Measurements from ENCODE around the gene HMGN2.
"Not testable (repeated sequence)": the region's sequence is repeated elsewhere in the genome, so short reads cannot be mapped to it uniquely, and the experiment has no call there.

Gene HMGN2

GRCh38 chr1:26477446-26478152 lies 5.4 kb downstream of the HMGN2 start:
- no peak for DNase-seq (ENCODE audit: low spot score)

GRCh38 chr1:26478159-26478558 lies 5.9 kb downstream of the HMGN2 start:
- DNase-seq (ENCODE audit: low spot score): no peak

- DNase-seq (ENCODE audit: low spot score): no peak
These were observed 6.7 kb downstream of the HMGN2 start for GRCh38 chr1:26478988-26479387.

GRCh38 chr1:26482921-26483320 lies 10.7 kb downstream of the HMGN2 start:
- no peak for DNase-seq (ENCODE audit: low spot score)

- no peak for DNase-seq (ENCODE audit: low spot score)
These were observed 11.7 kb downstream of the HMGN2 start for GRCh38 chr1:26483980-26484379.

- DNase-seq (ENCODE audit: low spot score): no peak
These were observed 17.9 kb downstream of the HMGN2 start for GRCh38 chr1:26490155-26490554.

- DNase-seq (ENCODE audit: low spot score): no peak
These were observed 21.0 kb downstream of the HMGN2 start for GRCh38 chr1:26493267-26493666.

- DNase-seq (ENCODE audit: low spot score): no peak
These were observed 21.7 kb downstream of the HMGN2 start for GRCh38 chr1:26493938-26494337.

GRCh38 chr1:26496861-26497260 lies 24.6 kb downstream of the HMGN2 start:
- DNase-seq (ENCODE audit: low spot score): no peak

GRCh38 chr1:26498894-26499293 lies 26.7 kb downstream of the HMGN2 start:
- DNase-seq (ENCODE audit: low spot score): no peak

- DNase-seq (ENCODE audit: low spot score): peak; percentile 87
These were observed 28.4 kb downstream of the HMGN2 start for GRCh38 chr1:26500488-26501175.

- DNase-seq (ENCODE audit: low spot score): not testable (repeated sequence)
These were observed 38.5 kb downstream of the HMGN2 start for GRCh38 chr1:26510711-26511110.

GRCh38 chr1:26515836-26516235 lies 43.6 kb downstream of the HMGN2 start:
- not testable (repeated sequence) for DNase-seq (ENCODE audit: low spot score)

- DNase-seq (ENCODE audit: low spot score): no peak
These were observed 44.9 kb downstream of the HMGN2 start for GRCh38 chr1:26516987-26517765.

GRCh38 chr1:26517766-26518049 lies 45.5 kb downstream of the HMGN2 start:
- no peak for DNase-seq (ENCODE audit: low spot score)

- no peak for DNase-seq (ENCODE audit: low spot score)
These were observed 46.1 kb downstream of the HMGN2 start for GRCh38 chr1:26518355-26518754.

GRCh38 chr1:26520339-26520738 lies 48.1 kb downstream of the HMGN2 start:
- DNase-seq (ENCODE audit: low spot score): no peak

GRCh38 chr1:26521669-26522030 lies 49.4 kb downstream of the HMGN2 start:
- no peak for DNase-seq (ENCODE audit: low spot score)

- no peak for DNase-seq (ENCODE audit: low spot score)
These were observed 49.8 kb downstream of the HMGN2 start for GRCh38 chr1:26522073-26522472.

GRCh38 chr1:26524181-26524580 lies 51.9 kb downstream of the HMGN2 start:
- DNase-seq (ENCODE audit: low spot score): no peak
